AG08395 (cell line): Measurements from ENCODE around the gene KEAP1.
A peak's percentile ranks its signal among the peaks of the same experiment; 100 is the strongest.

Source experiments
- DNase-seq: peaks from one replicate; pipeline ENCODE4 v3.0.0; 2012; ENCODE audit warnings: mixed read lengths, low spot score

Gene KEAP1

DNA sequence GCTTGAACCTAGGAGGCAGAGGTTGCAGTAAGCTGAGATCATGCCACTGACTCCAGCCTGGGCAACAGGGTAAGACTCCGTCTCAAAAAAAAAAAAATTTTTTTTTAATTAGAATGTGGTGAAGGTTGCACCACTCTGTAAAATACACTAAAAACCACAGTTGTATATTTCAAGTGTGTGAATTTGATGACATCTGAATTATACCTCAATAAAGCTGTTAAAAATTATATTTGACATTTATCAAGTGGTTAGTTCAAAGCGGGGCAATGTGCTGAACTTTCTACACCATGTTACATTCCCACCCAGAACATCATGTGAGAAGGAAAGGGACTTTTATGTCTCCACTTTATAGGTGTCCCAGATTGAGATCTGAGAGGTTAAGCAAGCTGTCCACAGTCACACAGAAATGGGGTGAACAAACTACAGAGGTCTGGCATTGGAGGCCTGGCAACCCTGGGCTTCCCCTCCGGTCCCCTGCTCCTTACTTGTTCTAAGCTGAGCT, 20.0 kb upstream of the KEAP1 start:
- DNase-seq: peak; percentile 0

GRCh38 chr19:10521461-10522171, 18.5 kb upstream of the KEAP1 start:
- DNase-seq: peak; percentile 0

DNA sequence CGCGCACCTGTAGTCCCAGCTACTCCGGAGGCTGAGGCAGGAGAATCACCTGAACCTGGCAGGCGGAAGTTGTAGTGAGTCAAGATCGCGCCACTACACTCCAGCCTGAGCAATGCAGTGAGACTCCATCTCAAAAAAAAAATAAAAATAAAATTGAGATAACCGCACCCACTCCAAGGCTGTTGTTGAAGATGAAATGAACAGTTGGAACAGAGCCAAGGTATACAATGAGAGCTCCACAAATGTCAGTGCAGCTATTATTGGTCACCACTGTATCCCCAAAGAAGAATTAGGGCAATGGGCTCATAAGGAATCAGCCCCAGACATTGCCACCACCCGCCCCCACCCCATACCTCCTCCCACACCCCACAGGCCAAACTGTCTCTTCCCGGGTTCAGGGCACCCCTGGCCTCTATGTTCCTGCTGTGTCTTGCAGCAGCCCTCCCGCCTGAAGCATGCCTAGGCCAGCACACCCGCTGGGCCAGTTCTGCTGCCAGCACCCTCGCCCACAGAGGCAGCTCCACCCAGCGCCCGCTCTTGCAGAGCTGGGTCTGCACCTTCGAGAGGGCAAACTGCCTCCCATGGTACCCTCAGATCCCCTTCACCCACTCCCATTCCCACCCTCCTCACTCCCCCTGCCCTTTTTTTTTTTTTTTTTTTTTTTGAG, 17.6 kb upstream of the KEAP1 start:
- peak; percentile 1 for DNase-seq

GRCh38 chr19:10519421-10519820, 16.3 kb upstream of the KEAP1 start:
- no peak for DNase-seq

GRCh38 chr19:10518444-10519361, 15.5 kb upstream of the KEAP1 start:
- peak; percentile 4 for DNase-seq

DNA sequence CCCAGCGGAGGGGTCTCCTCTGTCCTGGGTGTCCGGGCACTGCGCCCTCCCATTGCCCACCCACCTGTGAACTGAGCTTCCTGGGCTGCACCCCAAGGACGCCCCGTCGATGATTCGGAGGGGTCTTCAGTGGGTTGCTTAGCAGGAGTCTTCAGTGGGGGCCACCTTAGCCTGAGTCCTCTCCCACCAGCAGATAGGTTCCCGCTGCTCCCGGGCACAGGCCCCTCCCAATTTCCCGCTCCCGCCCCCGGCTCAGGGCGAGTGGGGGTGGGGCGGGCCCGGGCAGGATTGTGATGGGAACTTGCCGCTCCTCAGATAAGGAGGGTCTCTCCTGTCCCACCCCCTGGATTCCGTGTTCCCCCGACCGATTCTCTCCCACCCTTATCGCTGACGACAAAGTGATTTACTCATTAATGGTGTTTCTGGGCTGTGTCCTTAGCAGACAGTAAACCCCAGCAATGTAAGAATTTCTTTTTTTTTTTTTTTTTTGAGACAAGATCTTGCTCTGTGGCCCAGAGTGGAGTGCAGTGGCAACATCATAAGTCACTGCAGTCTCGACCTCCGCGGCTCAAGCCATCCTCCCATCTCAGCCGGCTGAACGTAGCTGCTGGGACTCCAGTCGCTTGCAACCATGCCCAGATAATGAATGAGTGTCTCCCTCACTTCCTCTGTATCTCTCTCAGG, 14.7 kb upstream of the KEAP1 start:
- DNase-seq: peak; percentile 40

GRCh38 chr19:10517361-10517759, 14.2 kb upstream of the KEAP1 start, which contains the start of gene S1PR5:
S1PR5 (minus strand) TSS chr19:10517447; CDS start chr19:10515011, 2,436 bp downstream.
- peak; percentile 29 for DNase-seq

- no peak for DNase-seq
Measured at GRCh38 chr19:10516671-10517286, 13.6 kb upstream of the KEAP1 start.

DNA sequence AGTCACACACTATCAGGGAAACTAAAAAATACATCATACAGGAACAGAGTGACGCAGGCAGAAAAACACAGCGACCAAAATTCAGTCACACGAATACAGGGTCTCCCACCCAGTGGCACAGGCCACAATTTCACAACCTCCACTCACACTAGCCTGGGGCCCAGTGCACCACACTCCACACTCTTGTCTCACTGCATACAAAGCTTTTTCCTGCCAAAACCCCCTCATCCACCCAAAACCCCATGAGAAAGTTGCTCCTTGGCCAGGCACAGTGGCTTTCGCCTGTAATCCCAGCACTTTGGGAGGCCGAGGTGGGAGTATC, 12.9 kb upstream of the KEAP1 start:
- no peak for DNase-seq

DNA sequence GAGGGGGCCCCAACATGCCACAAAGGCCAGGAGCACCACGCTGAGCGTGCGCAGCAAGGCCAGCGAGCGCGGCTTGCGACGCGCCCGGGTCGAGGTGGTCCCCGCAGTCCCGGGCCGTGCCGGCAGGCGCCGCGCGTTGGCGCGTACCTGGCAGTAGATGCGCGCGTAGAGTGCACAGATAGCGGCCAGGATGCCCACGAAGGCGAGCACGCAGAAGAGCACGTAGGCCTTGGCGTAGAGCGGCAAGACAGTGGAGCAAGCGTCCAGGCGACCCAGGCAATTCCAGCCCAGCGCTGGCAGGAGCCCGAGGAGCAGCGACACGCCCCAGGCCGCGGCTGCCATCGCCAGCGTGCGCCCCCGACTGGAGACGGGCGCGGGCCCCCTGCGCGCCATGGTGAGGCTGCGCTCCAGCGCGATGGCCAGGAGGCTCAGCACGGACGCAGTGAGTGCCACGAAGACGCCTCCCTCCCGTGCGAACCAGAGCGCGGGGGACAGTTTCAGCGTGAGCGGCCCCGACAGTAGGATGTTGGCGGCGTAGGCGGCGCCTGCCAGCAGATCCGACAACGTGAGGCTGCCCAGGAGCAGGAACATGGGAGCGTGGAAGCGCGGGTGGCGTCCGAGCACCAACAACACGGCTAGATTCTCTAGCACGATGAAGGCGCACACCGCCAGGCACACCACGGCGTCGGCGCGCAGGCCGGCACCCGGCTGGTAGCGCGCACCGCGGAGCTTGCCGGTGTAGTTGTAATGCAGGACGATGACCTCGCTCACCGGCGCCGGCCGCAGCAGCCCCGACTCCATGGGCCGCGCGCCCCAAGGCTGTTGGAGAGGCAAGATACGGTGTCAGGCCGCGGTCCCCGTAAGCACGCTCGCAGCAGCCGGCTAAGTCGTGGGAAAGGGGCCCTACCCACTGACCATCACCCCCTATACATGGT, 11.3 kb upstream of the KEAP1 start:
- no peak for DNase-seq

- no peak for DNase-seq
Measured at GRCh38 chr19:10513223-10513622, 10.1 kb upstream of the KEAP1 start.

DNA sequence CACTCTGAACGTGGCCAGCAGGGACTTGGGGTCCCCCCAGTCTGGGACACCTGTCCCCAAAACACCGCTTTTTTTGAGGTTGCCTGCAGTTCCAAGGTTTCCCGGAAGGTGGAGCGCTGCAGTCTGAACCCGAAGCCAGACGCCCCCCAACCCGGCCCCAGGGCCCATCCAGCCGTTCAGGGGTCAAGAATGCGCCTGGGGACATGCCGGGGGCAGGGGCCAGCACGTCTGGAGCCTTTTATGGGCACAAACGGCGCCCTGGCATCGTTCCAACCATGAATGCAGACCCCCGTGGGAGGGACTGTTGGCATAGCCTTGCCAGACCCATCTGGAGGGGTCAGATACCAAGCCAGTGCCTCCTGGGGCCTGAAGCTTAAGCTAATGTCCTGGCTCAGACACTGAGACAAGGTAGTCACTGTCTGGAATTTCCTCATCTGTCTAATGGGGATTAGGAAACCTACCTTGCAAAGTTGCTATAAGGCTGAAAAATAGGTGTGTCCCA, 7.2 kb upstream of the KEAP1 start:
- peak; percentile 33 for DNase-seq

- DNase-seq: no peak
Measured at GRCh38 chr19:10508707-10509106, 5.6 kb upstream of the KEAP1 start.

DNA sequence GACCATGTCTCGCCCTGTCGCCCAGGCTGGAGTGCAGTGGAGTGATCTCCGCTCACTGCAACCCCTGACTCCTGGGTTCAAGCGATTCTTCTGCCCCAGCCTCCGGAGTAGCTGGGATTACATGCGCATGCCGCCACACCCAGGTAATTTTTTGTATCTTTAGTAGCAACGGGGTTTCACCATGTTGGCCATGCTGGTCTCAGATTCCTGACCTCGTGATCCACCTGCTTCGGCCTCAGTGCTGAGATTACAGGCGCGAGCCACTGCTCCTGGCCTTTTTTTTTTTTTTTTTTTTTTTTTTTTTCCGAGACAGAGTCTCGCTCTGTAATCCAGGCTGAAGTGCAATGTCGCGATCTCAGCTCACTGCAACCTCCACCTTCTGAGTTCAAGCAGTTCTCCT, 4.9 kb upstream of the KEAP1 start:
- no peak for DNase-seq

GRCh38 chr19:10505583-10506229, 2.5 kb upstream of the KEAP1 start:
- peak; percentile 65 for DNase-seq

DNA sequence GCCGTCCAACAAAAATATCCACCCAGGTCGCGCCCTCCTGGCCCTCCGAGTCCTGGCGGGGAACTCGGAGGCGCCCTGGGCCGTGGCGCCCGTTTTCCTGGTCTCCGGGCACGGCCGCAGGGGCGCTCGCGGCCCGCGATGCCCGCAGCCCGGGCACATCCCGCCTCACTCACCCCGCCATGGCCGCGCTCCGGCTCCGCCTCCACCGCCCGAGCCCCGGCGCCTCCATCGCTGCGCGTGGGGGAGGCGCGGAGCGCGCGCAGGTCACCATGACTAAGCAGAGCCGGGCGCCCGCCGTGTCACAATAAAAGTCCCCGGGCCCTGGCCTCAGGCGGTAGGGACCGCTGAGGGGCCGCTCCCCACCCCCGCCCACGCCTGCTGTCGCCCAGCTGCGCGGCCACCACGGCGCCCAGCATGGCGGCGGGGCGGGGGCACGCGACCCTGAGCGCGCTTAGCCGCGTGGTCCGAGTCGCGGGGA, 593 bp downstream of the KEAP1 start:
- peak; percentile 96 for DNase-seq

GRCh38 chr19:10501971-10502523, 1.1 kb downstream of the KEAP1 start:
- DNase-seq: peak; percentile 78

DNA sequence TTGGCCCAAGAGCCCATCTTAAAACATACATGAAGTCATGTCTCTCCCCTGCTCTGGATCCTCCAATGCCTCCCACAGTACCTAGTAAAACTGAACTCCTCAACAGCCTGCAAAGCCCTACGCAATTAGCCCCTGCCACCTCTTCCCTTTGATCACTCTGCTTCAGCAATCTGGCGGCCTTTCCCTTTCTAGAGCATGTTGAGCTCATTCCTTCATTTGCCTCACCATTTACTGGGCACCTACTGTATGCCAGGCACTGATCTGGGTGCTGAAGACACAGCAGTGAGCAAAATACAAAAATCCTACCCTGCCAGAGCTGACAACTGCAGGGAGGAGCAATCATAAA, 2.9 kb downstream of the KEAP1 start:
- DNase-seq: no peak

DNA sequence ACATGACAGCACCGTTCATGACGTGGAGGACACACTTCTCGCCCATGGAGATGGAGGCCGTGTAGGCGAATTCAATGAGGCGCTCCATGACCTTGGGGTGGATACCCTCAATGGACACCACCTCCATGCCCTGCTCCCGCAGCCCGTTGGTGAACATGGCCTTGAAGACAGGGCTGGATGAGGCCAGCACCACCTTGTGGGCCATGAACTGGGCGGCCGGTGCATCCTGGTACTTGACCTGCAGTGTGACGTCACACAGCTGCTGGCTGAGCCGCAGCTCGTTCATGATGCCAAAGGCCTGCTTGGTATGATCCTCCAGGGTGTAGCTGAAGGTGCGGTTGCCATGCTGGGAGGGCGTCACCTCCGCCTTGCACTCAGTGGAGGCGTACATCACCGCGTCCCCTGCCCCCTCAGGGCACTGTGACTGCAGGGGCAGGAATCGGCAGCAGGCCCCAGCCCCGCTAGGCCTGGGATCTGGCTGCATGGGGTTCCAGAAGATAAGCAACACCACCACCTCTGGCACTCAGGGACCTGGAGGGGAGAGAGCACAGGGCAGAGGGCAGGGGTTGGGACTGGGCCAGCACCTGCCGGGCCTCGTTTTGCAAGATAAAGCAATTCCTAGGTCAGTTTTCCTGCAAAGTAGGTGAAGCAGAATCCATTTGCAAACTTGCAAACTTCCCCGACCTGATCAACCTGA, 3.5 kb downstream of the KEAP1 start:
- no peak for DNase-seq
